Loucy (cell line): ENCODE measurements around the gene SECISBP2.

Experiments
- CTCF ChIP-seq: fragments of 200-600 bp; sonication (generic); conservative IDR thresholded peaks from 2 replicates; pipeline ENCODE4 v1.5.1; 2014; ENCODE audit warnings: mild to moderate bottlenecking, antibody characterized with exemption, low read length
- EZH2phosphoT487 ChIP-seq: fragments of 200-600 bp; IDR thresholded peaks from 2 replicates; pipeline ENCODE4 v1.6.1; 2018; ENCODE audit warnings: antibody characterized with exemption, mild to moderate bottlenecking, moderate library complexity, borderline replicate concordance

DNA sequence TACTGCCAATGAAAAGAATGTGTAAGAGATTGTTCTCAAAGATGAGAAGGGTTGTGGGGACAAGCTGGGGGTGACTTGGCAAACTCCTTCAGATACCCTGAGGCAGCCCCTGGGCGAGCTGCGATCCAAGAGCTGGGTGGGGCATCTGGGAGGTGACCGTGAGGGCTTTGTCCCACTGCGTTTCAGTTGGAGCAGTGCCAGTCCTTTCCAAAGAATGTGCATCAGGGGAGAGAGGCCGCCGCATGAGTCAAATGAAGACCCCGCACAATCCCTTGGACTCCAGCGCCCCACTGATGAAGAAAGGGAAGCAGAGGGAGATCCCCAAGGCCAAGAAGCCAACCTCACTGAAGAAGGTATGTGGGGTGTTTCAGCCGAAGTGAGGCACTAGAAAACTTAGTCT lies 28.4 kb downstream of the SECISBP2 start:
- no peak for TF ChIP-seq CTCF
- TF ChIP-seq EZH2phosphoT487: no peak
